Sigmoid colon (tissue), 7 donors: ENCODE results near the gene MRPS34. TPM values are rescaled to one million over a fixed set of nuclear protein-coding genes. Genes with fewer than 3 reads are reported as not detected.

Source experiments
- DNase-seq: peaks from one replicate; pipeline ENCODE4 v3.0.0-alpha.2; 2019
- H3K27ac ChIP-seq, 4 donors: fragments of 200-600 bp; sonication (generic); one replicate each; pipeline ENCODE4 v1.5.1; 2016 to 2019; ENCODE audit warnings: mild to moderate bottlenecking in 1 of 4
- H3K27me3 ChIP-seq, 3 donors: fragments of 200-600 bp; sonication (generic); one replicate each; pipeline ENCODE4 v1.5.1; 2019; ENCODE audit warnings: mild to moderate bottlenecking in 1 of 3
- H3K36me3 ChIP-seq, 4 donors: fragments of 200-600 bp; sonication (generic); one replicate each; pipeline ENCODE4 v1.5.1; 2016 to 2019
- H3K4me1 ChIP-seq, 4 donors: fragments of 200-600 bp; sonication (generic); one replicate each; pipeline ENCODE4 v1.5.1; 2017 to 2019
- H3K4me3 ChIP-seq, 4 donors: fragments of 200-600 bp; sonication (generic); one replicate each; pipeline ENCODE4 v1.5.1; 2017 to 2019; ENCODE audit warnings: mild to moderate bottlenecking in 2 of 4, moderate library complexity in 1 of 4
- H3K9me3 ChIP-seq, 4 donors: fragments of 200-600 bp in 3 of 4; sonication (generic) in 3 of 4; one replicate each; pipeline versions ENCODE4 v1.5.1 to v1.6.1; 2013 to 2019
- CTCF ChIP-seq, 4 experiments: fragments of 450-650 bp in 3 of 4; fragments of 200-600 bp in 1 of 4; IDR thresholded peaks; one replicate each; pipeline ENCODE4 v1.5.1; 2016 to 2019; ENCODE audit warnings: antibody characterized with exemption in 4 of 4, mild to moderate bottlenecking in 3 of 4, moderate library complexity in 2 of 4
- EP300 ChIP-seq, 4 donors: sonication (generic); formaldehyde crosslinking; IDR thresholded peaks; one replicate each; pipeline ENCODE4 v1.6.1; 2017; ENCODE audit warnings: antibody characterized with exemption in 4 of 4
- POLR2A ChIP-seq, 2 donors: fragments of 450-650 bp; IDR thresholded peaks; one replicate each; pipeline ENCODE4 v1.6.1; 2016; ENCODE audit warnings: antibody characterized with exemption in 2 of 2, mild to moderate bottlenecking in 2 of 2, moderate library complexity in 2 of 2
- POLR2AphosphoS5 ChIP-seq, 4 donors: sonication (generic); formaldehyde crosslinking; IDR thresholded peaks; one replicate each; pipeline ENCODE4 v1.6.1; 2017; ENCODE audit warnings: antibody characterized with exemption in 4 of 4
- WGBS, 2 donors: extraction: QIAGEN DNeasy Blood & Tissue Kit; methylation state at CpG; one replicate each; pipeline ENCODE4 v1.1.7; 2013; 5-methylcytosine and 5-hydroxymethylcytosine counted together
- intact Hi-C: fragments of 100-400 bp; cut with DNase I; formaldehyde crosslinking; loops from one replicate; pipeline ENCODE4 v1.15.1; 2023
- polyA plus RNA-seq, 3 donors: library from polyadenylated mRNA; stranded (reverse); fragments of 200-250 nt; gene quantifications; one replicate each; pipeline ENCODE4 v1.2.3, GENCODE V29; 2013
- total RNA-seq, 4 donors: library from RNA; depleted of rRNA; stranded (reverse); fragments of >200 nt; gene quantifications; one replicate each; pipeline ENCODE4 v1.1.0, GENCODE V29; 2016
- donor health status: healthy with polysubstance abuse.
- donor health status: Bipolar disorder and iron deficiency.
- donor health status: healthy.

MRPS34 gene
- total and polyA plus RNA-seq, 7 donors = 61.5 to 198 (median 104) TPM

- intact Hi-C loops = no loop called here
- no peak for TF ChIP-seq POLR2A (IDR thresholded peaks at IDR 0.05)
- no peak for TF ChIP-seq POLR2AphosphoS5 (IDR thresholded peaks at IDR 0.05)
- TF ChIP-seq CTCF (IDR thresholded peaks at IDR 0.05) = no peak
- no peak for TF ChIP-seq EP300 (IDR thresholded peaks at IDR 0.05)
- H3K4me3 ChIP-seq = no peak overlapping the region
- no peak overlapping the region for H3K27ac ChIP-seq
- no peak for DNase-seq
- H3K36me3 ChIP-seq = peaks cover 42 to 88% (median 59%) of the 10 kb centered on the region in 4 donors
- H3K27me3 ChIP-seq = no peaks in the 10 kb centered on the region
- 92 to 95% methylated on average over 31 of the region's 31 CpGs for WGBS, 2 donors
- H3K9me3 ChIP-seq = no peaks in the 10 kb centered on the region
- no peaks in the 10 kb centered on the region for H3K4me1 ChIP-seq
Measured at GRCh38 chr16:1746693-1747195, 26.2 kb downstream of the MRPS34 start.

- Histone ChIP-seq H3K4me3 (no peak overlapping the region), H3K27me3 (no peaks in the 10 kb centered on the region), H3K4me1 (no peaks in the 10 kb centered on the region), H3K36me3 (peaks cover 40 to 88% (median 53%) of the 10 kb centered on the region in 4 donors), H3K9me3 (no peaks in the 10 kb centered on the region), H3K27ac (no peak overlapping the region)
- no peak for DNase-seq
- WGBS, 2 donors = 95 to 97% methylated on average over 29 of the region's 29 CpGs
- intact Hi-C loops = no loop called here
- TF ChIP-seq POLR2AphosphoS5 (IDR thresholded peaks at IDR 0.05) (no peak), POLR2A (IDR thresholded peaks at IDR 0.05) (no peak), CTCF (IDR thresholded peaks at IDR 0.05) (no peak), EP300 (IDR thresholded peaks at IDR 0.05) (no peak)
Measured at GRCh38 chr16:1745900-1746692, 26.8 kb downstream of the MRPS34 start.

- no peaks in the 10 kb centered on the region for H3K27me3 ChIP-seq
- intact Hi-C loops = no loop called here
- H3K27ac ChIP-seq = no peak overlapping the region
- H3K4me3 ChIP-seq = no peak overlapping the region
- WGBS, 2 donors = 90 to 93% methylated on average over 25 of the region's 25 CpGs
- H3K9me3 ChIP-seq = no peaks in the 10 kb centered on the region
- no peak for DNase-seq
- no peak for TF ChIP-seq EP300 (IDR thresholded peaks at IDR 0.05)
- TF ChIP-seq POLR2AphosphoS5 (IDR thresholded peaks at IDR 0.05) = no peak
- no peak for TF ChIP-seq POLR2A (IDR thresholded peaks at IDR 0.05)
- TF ChIP-seq CTCF (IDR thresholded peaks at IDR 0.05) = no peak
- no peaks in the 10 kb centered on the region for H3K4me1 ChIP-seq
- peaks cover 40 to 88% (median 47%) of the 10 kb centered on the region in 4 donors for H3K36me3 ChIP-seq
Measured at GRCh38 chr16:1745181-1745899, 27.6 kb downstream of the MRPS34 start.

- WGBS, 2 donors = 93 to 95% methylated on average over 24 of the region's 24 CpGs
- intact Hi-C loops = no loop called here
- no peaks in the 10 kb centered on the region for H3K9me3 ChIP-seq
- no peaks in the 10 kb centered on the region for H3K27me3 ChIP-seq
- TF ChIP-seq CTCF (IDR thresholded peaks at IDR 0.05) (no peak), EP300 (IDR thresholded peaks at IDR 0.05) (no peak), POLR2A (IDR thresholded peaks at IDR 0.05) (no peak), POLR2AphosphoS5 (IDR thresholded peaks at IDR 0.05) (no peak)
- no peak overlapping the region for H3K27ac ChIP-seq
- peaks cover 34 to 81% (median 44%) of the 10 kb centered on the region in 4 donors for H3K36me3 ChIP-seq
- H3K4me1 ChIP-seq = no peaks in the 10 kb centered on the region
- no peak overlapping the region for H3K4me3 ChIP-seq
- DNase-seq = no peak
Measured at GRCh38 chr16:1744338-1744840, 28.5 kb downstream of the MRPS34 start.
